Fibroblast of lung (primary cell): ENCODE results near the gene RBM46. TPM values are rescaled to one million over a fixed set of nuclear protein-coding genes. Genes with fewer than 3 reads are reported as not detected.

Experiments
- DNase-seq, 2 donors: peaks; one replicate each; pipeline versions ENCODE4 v3.0.0 to v3.0.0-alpha.2; 2010; ENCODE audit warnings: low read depth in 2 of 2
- H2AFZ ChIP-seq: 2 replicates; pipeline ENCODE4 v1.5.1; 2012; ENCODE audit warnings: low read length, control low read depth, inconsistent platforms
- H3K27ac ChIP-seq: 2 replicates; pipeline ENCODE4 v1.5.1; 2011; ENCODE audit warnings: low read length, control low read depth; ENCODE audit not compliant: insufficient read depth
- H3K27me3 ChIP-seq: 2 replicates; pipeline ENCODE4 v1.5.1; 2011; ENCODE audit warnings: mild to moderate bottlenecking, low read length; ENCODE audit not compliant: control insufficient read depth, insufficient read depth
- H3K36me3 ChIP-seq: 2 replicates; pipeline ENCODE4 v1.5.1; 2011; ENCODE audit warnings: low read length; ENCODE audit not compliant: control insufficient read depth, insufficient read depth
- H3K4me1 ChIP-seq: 2 replicates; pipeline ENCODE4 v1.5.1; 2011; ENCODE audit warnings: low read length; ENCODE audit not compliant: control insufficient read depth, insufficient read depth; ENCODE audit errors: extremely low read depth
- H3K4me2 ChIP-seq: 2 replicates; pipeline ENCODE4 v1.5.1; 2011; ENCODE audit warnings: low read length, control low read depth; ENCODE audit not compliant: insufficient read depth; ENCODE audit errors: extremely low read depth
- H3K4me3 ChIP-seq, 4 experiments: fragments of 200-600 bp in 1 of 4; sonication (generic) in 1 of 4; replicated peaks in 1 of 4; 2 replicates each; pipeline ENCODE4 v1.5.1; 2011 to 2016; ENCODE audit warnings: low read length in 4 of 4, low read depth in 3 of 4, mild to moderate bottlenecking in 3 of 4, control low read depth in 2 of 4, inconsistent platforms in 1 of 4, mixed read lengths in 1 of 4; ENCODE audit not compliant: insufficient read depth in 1 of 4; ENCODE audit errors: control extremely low read depth in 1 of 4
- H3K79me2 ChIP-seq: 2 replicates; pipeline ENCODE4 v1.5.1; 2012; ENCODE audit warnings: mild to moderate bottlenecking, low read length, inconsistent platforms; ENCODE audit not compliant: control insufficient read depth, insufficient read depth
- H3K9ac ChIP-seq: 2 replicates; pipeline ENCODE4 v1.5.1; 2011; ENCODE audit warnings: mild to moderate bottlenecking, low read length, control low read depth; ENCODE audit not compliant: insufficient read depth
- H3K9me3 ChIP-seq: 2 replicates; pipeline ENCODE4 v1.5.1; 2012; ENCODE audit warnings: low read depth, low read length; ENCODE audit not compliant: control insufficient read depth, insufficient read depth
- H4K20me1 ChIP-seq: 2 replicates; pipeline ENCODE4 v1.5.1; 2011; ENCODE audit warnings: low read length; ENCODE audit not compliant: control insufficient read depth, insufficient read depth; ENCODE audit errors: extremely low read depth
- EZH2 ChIP-seq: IDR thresholded peaks from 2 replicates; pipeline ENCODE4 v1.5.1; 2012; ENCODE audit warnings: low read length, control low read depth, mild to moderate bottlenecking; ENCODE audit errors: missing control alignments
- polyA plus RNA-seq, 2 donors: library from polyadenylated mRNA; depleted of rRNA in 1 of 2; stranded (reverse) in 1 of 2; unstranded in 1 of 2; fragments of >200 nt; gene quantifications; 2 replicates each; pipeline ENCODE4 v1.2.1, GENCODE V29; 2011 to 2012; ENCODE audit warnings: missing spikeins in 1 of 2
- total RNA-seq: library from RNA; depleted of rRNA; stranded (reverse); fragments of >200 nt; gene quantifications from 2 replicates; pipeline ENCODE4 v1.2.1, GENCODE V29; 2014
- TF ChIP-seq, protein P1 (sequence below), 2 donors: IDR thresholded peaks in 1 of 2; conservative IDR thresholded peaks in 1 of 2; 1 replicate in 1 of 2; 2 replicates in 1 of 2; pipeline ENCODE4 v1.5.1; 2011 to 2012; ENCODE audit warnings: low read length in 2 of 2, control low read depth in 1 of 2, inconsistent platforms in 1 of 2, low read depth in 1 of 2, mild to moderate bottlenecking in 1 of 2

The RBM46 gene
- total and polyA plus RNA-seq, 2 donors (not counting 1 experiment from before 2014, with no cell fraction given) = 0.08 TPM; not detected in 1

DNA sequence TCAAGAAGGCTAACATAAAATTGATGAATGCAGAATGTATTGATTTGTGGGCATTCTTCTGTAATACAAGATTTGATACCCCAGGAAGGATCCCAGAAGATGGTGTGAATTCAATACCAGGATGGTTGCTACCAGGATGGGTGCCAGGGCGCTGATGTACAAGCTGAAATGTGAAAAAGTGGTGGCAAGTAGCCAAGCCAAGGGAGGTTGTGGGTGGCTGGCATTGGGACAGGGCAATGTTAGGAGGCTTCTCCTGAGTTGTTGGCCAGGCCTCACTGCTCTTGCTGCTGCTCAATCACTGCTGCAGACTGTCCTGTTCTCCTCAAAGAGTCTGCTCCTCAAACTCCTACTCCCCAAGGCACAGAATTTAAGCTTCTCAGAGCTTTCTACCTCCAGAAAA is 77.1 kb downstream of the RBM46 start:
- H3K27ac ChIP-seq = no peak overlapping the region
- no peak for DNase-seq
- H3K9ac ChIP-seq = no peak overlapping the region
- H2AFZ ChIP-seq = no peak overlapping the region
- H4K20me1 ChIP-seq = no peaks in the 10 kb centered on the region
- no peaks in the 10 kb centered on the region for H3K27me3 ChIP-seq
- H3K9me3 ChIP-seq = no peaks in the 10 kb centered on the region
- no peak overlapping the region for H3K4me3 ChIP-seq
- no peaks in the 10 kb centered on the region for H3K36me3 ChIP-seq
- H3K4me1 ChIP-seq = no peaks in the 10 kb centered on the region
- H3K4me2 ChIP-seq = no peak overlapping the region
- H3K79me2 ChIP-seq = no peaks in the 10 kb centered on the region
- no peak for TF ChIP-seq EZH2
- TF ChIP-seq, protein P1, sequence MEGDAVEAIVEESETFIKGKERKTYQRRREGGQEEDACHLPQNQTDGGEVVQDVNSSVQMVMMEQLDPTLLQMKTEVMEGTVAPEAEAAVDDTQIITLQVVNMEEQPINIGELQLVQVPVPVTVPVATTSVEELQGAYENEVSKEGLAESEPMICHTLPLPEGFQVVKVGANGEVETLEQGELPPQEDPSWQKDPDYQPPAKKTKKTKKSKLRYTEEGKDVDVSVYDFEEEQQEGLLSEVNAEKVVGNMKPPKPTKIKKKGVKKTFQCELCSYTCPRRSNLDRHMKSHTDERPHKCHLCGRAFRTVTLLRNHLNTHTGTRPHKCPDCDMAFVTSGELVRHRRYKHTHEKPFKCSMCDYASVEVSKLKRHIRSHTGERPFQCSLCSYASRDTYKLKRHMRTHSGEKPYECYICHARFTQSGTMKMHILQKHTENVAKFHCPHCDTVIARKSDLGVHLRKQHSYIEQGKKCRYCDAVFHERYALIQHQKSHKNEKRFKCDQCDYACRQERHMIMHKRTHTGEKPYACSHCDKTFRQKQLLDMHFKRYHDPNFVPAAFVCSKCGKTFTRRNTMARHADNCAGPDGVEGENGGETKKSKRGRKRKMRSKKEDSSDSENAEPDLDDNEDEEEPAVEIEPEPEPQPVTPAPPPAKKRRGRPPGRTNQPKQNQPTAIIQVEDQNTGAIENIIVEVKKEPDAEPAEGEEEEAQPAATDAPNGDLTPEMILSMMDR (conservative IDR thresholded peaks at IDR 0.05 in 1 of 2, IDR thresholded peaks at IDR 0.05 in 1 of 2; ENCODE audit: low read depth in 1 of 2, low read length in 2 of 2) = no peak

DNA sequence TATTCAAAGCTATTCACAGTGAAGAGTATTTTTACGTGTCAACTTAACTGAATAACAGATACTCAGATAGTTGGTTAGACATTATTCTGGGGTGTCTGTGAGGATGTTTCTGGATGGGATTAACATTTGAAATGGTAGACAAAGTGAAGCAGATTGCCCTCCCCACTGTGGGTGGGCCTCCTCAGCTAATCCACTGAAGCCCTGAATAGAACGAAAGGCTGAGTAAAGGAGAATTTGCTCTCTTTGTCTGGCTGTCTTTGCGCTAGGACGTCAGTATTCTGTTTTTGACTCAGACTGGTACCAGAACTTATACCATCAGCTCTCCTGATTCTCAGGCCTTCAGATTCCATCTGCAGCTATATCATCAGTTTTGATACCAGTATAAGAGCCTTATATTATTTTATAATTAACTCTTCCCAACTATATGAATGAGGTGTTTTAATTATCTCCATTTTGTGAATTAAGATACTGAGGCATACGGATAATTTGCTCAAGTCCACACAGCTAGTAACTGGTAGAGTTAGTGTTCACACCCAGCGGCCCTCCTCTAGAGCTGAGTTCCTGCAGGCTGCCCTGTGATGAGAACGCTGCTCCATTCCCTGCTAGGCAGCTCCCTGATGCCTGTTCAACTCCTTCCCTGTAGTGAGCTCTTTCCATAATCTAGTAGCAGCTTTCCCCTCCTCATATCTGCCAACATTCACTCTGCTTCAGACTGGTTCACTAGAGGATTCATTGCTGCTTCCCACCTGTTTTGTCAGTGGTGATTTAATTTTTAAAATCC is 87.5 kb downstream of the RBM46 start:
- Histone ChIP-seq H3K27ac (no peak overlapping the region), H3K4me2 (no peak overlapping the region), H3K27me3 (no peaks in the 10 kb centered on the region), H4K20me1 (no peaks in the 10 kb centered on the region), H3K9me3 (no peaks in the 10 kb centered on the region), H3K36me3 (no peaks in the 10 kb centered on the region), H3K9ac (no peak overlapping the region), H3K4me3 (no peak overlapping the region), H2AFZ (no peak overlapping the region), H3K79me2 (no peaks in the 10 kb centered on the region), H3K4me1 (no peaks in the 10 kb centered on the region)
- TF ChIP-seq, protein P1 (conservative IDR thresholded peaks at IDR 0.05 in 1 of 2, IDR thresholded peaks at IDR 0.05 in 1 of 2; ENCODE audit: low read depth in 1 of 2, low read length in 2 of 2) = no peak
- no peak for TF ChIP-seq EZH2
- DNase-seq = no peak

DNA sequence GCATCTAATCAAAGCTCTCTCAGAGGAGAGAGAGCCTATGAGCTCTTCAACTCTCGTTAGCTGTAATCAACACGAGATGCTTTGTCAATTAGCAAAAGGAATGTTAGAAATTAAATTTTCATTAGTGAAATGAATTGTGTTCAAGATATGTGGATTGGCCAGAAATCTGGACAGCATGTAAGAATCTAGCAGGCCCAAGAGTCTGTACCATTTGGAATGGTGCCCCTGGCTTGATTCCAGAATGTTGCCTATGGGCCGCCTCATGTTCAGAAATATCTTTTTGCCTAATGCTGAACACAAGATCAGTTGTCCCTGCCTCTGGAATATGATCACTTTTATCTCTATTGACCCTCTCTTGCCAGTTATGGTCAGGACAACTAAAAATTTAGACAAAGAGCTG is 88.2 kb downstream of the RBM46 start:
- Histone ChIP-seq H3K9ac (no peak overlapping the region), H3K4me2 (no peak overlapping the region), H3K27ac (no peak overlapping the region), H3K9me3 (no peaks in the 10 kb centered on the region), H3K36me3 (no peaks in the 10 kb centered on the region), H3K4me3 (no peak overlapping the region), H2AFZ (no peak overlapping the region), H4K20me1 (no peaks in the 10 kb centered on the region), H3K79me2 (no peaks in the 10 kb centered on the region), H3K27me3 (no peaks in the 10 kb centered on the region), H3K4me1 (no peaks in the 10 kb centered on the region)
- TF ChIP-seq, protein P1 (conservative IDR thresholded peaks at IDR 0.05 in 1 of 2, IDR thresholded peaks at IDR 0.05 in 1 of 2; ENCODE audit: low read depth in 1 of 2, low read length in 2 of 2) = no peak
- no peak for TF ChIP-seq EZH2
- DNase-seq = no peak
